B cell (primary cell): ENCODE data around the gene FOXO1. TPM values are rescaled to one million over a fixed set of nuclear protein-coding genes. Genes with fewer than 3 reads are reported as not detected.

Source experiments
- ATAC-seq: fragments of 200-7000 bp; cut with Tn5 transposase; one replicate; pipeline ENCODE4 v1.10.0; 2021; ENCODE audit warnings: low read depth, mild to moderate bottlenecking, moderate number of reproducible peaks, moderate library complexity
- CTCF ChIA-PET: fragments of 350-600 bp; sonication (Branson Sonifier 250); formaldehyde crosslinking; loops from one replicate; lab custom pipeline; 2021; ENCODE audit warnings: antibody characterized with exemption, inconsistent platforms; lab: Charles Lee
- POLR2A ChIA-PET: fragments of 350-600 bp; sonication (Branson Sonifier 250); formaldehyde crosslinking; loops from one replicate; lab custom pipeline; 2021; ENCODE audit warnings: antibody characterized with exemption; lab: Charles Lee
- DNase-seq: peaks from one replicate; pipeline ENCODE4 v3.0.0; 2013
- H2AFZ ChIP-seq: 2 replicates; pipeline ENCODE4 v1.6.1; 2012; ENCODE audit warnings: mild to moderate bottlenecking, low read depth, low read length; ENCODE audit not compliant: insufficient read depth, poor library complexity, severe bottlenecking
- H3K27ac ChIP-seq, 2 donors: 1 replicate in 1 of 2; 2 replicates in 1 of 2; pipeline ENCODE4 v1.5.1; 2012 to 2013; ENCODE audit warnings: low read length in 2 of 2, mild to moderate bottlenecking in 2 of 2, moderate library complexity in 1 of 2
- H3K27me3 ChIP-seq, 4 experiments: fragments of 200-600 bp in 1 of 4; sonication (generic) in 1 of 4; replicated peaks in 1 of 4; 1 replicate in 2 of 4; 2 replicates in 2 of 4; pipeline versions ENCODE4 v1.6.1 to v1.7.0; 2013 to 2016; ENCODE audit warnings: low read length in 3 of 4, mild to moderate bottlenecking in 2 of 4, mixed read lengths in 1 of 4, moderate library complexity in 1 of 4; ENCODE audit not compliant: insufficient read depth in 4 of 4, control insufficient read depth in 3 of 4; ENCODE audit errors: control extremely low read depth in 1 of 4
- H3K36me3 ChIP-seq, 2 experiments: replicated peaks in 1 of 2; 1 replicate in 1 of 2; 2 replicates in 1 of 2; pipeline versions ENCODE4 v1.6.1 to v1.7.1; 2013; ENCODE audit warnings: low read length in 1 of 2; ENCODE audit not compliant: insufficient read depth in 2 of 2, control insufficient read depth in 1 of 2; ENCODE audit errors: control extremely low read depth in 1 of 2, extremely low read depth in 1 of 2
- H3K4me1 ChIP-seq, 2 donors: fragments of 200-600 bp in 1 of 2; sonication (generic) in 1 of 2; 1 replicate in 1 of 2; 2 replicates in 1 of 2; pipeline versions ENCODE4 v1.5.1 to v1.6.1; 2013 to 2017; ENCODE audit warnings: low read length in 2 of 2; ENCODE audit not compliant: control insufficient read depth in 2 of 2, insufficient read depth in 2 of 2
- H3K4me2 ChIP-seq: replicated peaks from 2 replicates; pipeline ENCODE3; 2012; ENCODE audit warnings: mild to moderate bottlenecking, low read depth, low read length; ENCODE audit not compliant: poor library complexity, severe bottlenecking
- H3K4me3 ChIP-seq, 5 experiments: fragments of 200-600 bp in 1 of 5; sonication (generic) in 1 of 5; 1 replicate in 3 of 5; 2 replicates in 2 of 5; pipeline versions ENCODE4 v1.5.1 to v1.7.0; 2011 to 2016; ENCODE audit warnings: low read length in 4 of 5, mild to moderate bottlenecking in 4 of 5, low read depth in 2 of 5, control low read depth in 1 of 5, moderate library complexity in 1 of 5; ENCODE audit not compliant: insufficient read depth in 1 of 5; ENCODE audit errors: control extremely low read depth in 1 of 5, extremely low read depth in 1 of 5
- H3K79me2 ChIP-seq: fragments of 200-600 bp; sonication (generic); one replicate; pipeline ENCODE4 v1.6.0; 2016; ENCODE audit warnings: low read length; ENCODE audit not compliant: control insufficient read depth, insufficient read depth
- H3K9ac ChIP-seq: fragments of 200-600 bp; sonication (generic); 2 replicates; pipeline ENCODE4 v1.6.1; 2017; ENCODE audit warnings: mild to moderate bottlenecking, low read length, moderate library complexity
- H3K9me3 ChIP-seq, 3 donors: one replicate each; pipeline versions ENCODE4 v1.6.1 to v1.7.1; 2013; ENCODE audit warnings: low read length in 2 of 3; ENCODE audit not compliant: control insufficient read depth in 2 of 3, insufficient read depth in 1 of 3; ENCODE audit errors: control extremely low read depth in 1 of 3
- H4K20me1 ChIP-seq: 2 replicates; pipeline ENCODE4 v1.6.0; 2012; ENCODE audit warnings: mild to moderate bottlenecking, low read length; ENCODE audit not compliant: insufficient read depth, control insufficient read depth, poor library complexity, severe bottlenecking
- H3K27ac Mint-ChIP-seq: one replicate; pipeline ENCODE4 v1.8.0; 2021; ENCODE audit warnings: mixed read lengths
- H3K27me3 Mint-ChIP-seq: one replicate; pipeline ENCODE4 v1.8.0; 2021; ENCODE audit warnings: mixed read lengths
- H3K4me1 Mint-ChIP-seq: one replicate; pipeline ENCODE4 v1.8.0; 2021; ENCODE audit warnings: mixed read lengths
- H3K4me3 Mint-ChIP-seq: one replicate; pipeline ENCODE4 v1.8.0; 2021; ENCODE audit warnings: mixed read lengths
- H3K9me3 Mint-ChIP-seq: one replicate; pipeline ENCODE4 v1.8.0; 2022; ENCODE audit warnings: mixed read lengths; ENCODE audit not compliant: insufficient read depth
- CTCF ChIP-seq: fragments of 200-600 bp; IDR thresholded peaks from one replicate; pipeline ENCODE4 v1.8.0; 2022; ENCODE audit warnings: antibody characterized with exemption, mild to moderate bottlenecking
- EZH2 ChIP-seq: IDR thresholded peaks from 2 replicates; pipeline ENCODE4 v1.6.1; 2012; ENCODE audit warnings: borderline replicate concordance, low read depth, mild to moderate bottlenecking, moderate library complexity, low read length; ENCODE audit not compliant: insufficient read depth, poor library complexity, severe bottlenecking
- WGBS: methylation state at CpG from one replicate; pipeline ENCODE4 v1.1.5; 2013; ENCODE audit warnings: missing lambda C conversion rate; ENCODE audit not compliant: insufficient coverage; 5-methylcytosine and 5-hydroxymethylcytosine counted together
- intact Hi-C: fragments of 100-400 bp; cut with micrococcal nuclease; formaldehyde crosslinking; loops from one replicate; pipeline ENCODE4 v1.10.0; 2022
- polyA plus RNA-seq: library from polyadenylated mRNA; depleted of rRNA; stranded (reverse); fragments of >200 nt; gene quantifications from 2 replicates; pipeline ENCODE4 v1.2.3, GENCODE V29; 2012
- total RNA-seq, 2 donors: library from RNA; stranded (reverse); fragments of 120-200 nt in 1 of 2; gene quantifications; 1 replicate in 1 of 2; 2 replicates in 1 of 2; pipeline versions ENCODE4 v1.2.3 to v1.2.4, GENCODE V29; 2013 to 2022

Gene FOXO1
- total and polyA plus RNA-seq, 2 donors (not counting 1 experiment from before 2014, with no cell fraction given): 22.8 to 77.9 TPM

- Mint-ChIP-seq H3K27me3 (no peaks in the 10 kb centered on the region), H3K9me3 (no peaks in the 10 kb centered on the region), H3K4me3 (peak overlapping the region; percentile 47), H3K27ac (peak overlapping the region; percentile 62), H3K4me1 (peaks cover 85% of the 10 kb centered on the region)
- no peak overlapping the region for H2AFZ ChIP-seq
- H3K9me3 ChIP-seq: no peaks in the 10 kb centered on the region
- peaks cover 42% of the 10 kb centered on the region for H4K20me1 ChIP-seq
- peaks cover 74 to 86% of the 10 kb centered on the region in 2 donors for H3K4me1 ChIP-seq
- 43% methylated on average over 2 of the region's 5 CpGs for WGBS
- intact Hi-C loops: loop anchor here (2.0 kb wide), 1 partner anchor 14 kb away; no protein-coding TSS in a partner anchor
- H3K4me2 ChIP-seq: peak overlapping the region; percentile 43
- H3K27ac ChIP-seq: peak overlapping the region; percentile 2 to 85
- CTCF ChIA-PET: interaction anchor here (1.0 to 1.1 kb wide), 2 partner anchors 74 to 530 kb away, joined by 3 to 6 read pairs; no protein-coding TSS in a partner anchor
- H3K36me3 ChIP-seq: no peaks in the 10 kb centered on the region
- TF ChIP-seq CTCF: no peak
- no peak for TF ChIP-seq EZH2
- H3K79me2 ChIP-seq: peaks cover 100% of the 10 kb centered on the region
- no peak for ATAC-seq
- no peak overlapping the region for H3K4me3 ChIP-seq
- POLR2A ChIA-PET: interaction anchor here (0.6 to 1.1 kb wide), 3 partner anchors 9 to 423 kb away, joined by 3 read pairs; no protein-coding TSS in a partner anchor
- no peak overlapping the region for H3K9ac ChIP-seq
- no peak for DNase-seq
- H3K27me3 ChIP-seq: no peaks in the 10 kb centered on the region
These were observed 67.3 kb downstream of the FOXO1 start for GRCh38 chr13:40599124-40599523.

GRCh38 chr13:40598569-40598968 lies 67.9 kb downstream of the FOXO1 start:
- peak overlapping the region; percentile 62 for H3K27ac Mint-ChIP-seq
- Histone ChIP-seq H3K4me2 (peak overlapping the region; percentile 43), H3K36me3 (no peaks in the 10 kb centered on the region), H3K4me3 (no peak overlapping the region), H3K9ac (no peak overlapping the region), H3K27ac (peak overlapping the region in 1 of 2 donors; percentile 85), H3K79me2 (peaks cover 100% of the 10 kb centered on the region), H3K9me3 (no peaks in the 10 kb centered on the region), H3K27me3 (no peaks in the 10 kb centered on the region), H3K4me1 (peaks cover 79 to 89% of the 10 kb centered on the region in 2 donors), H2AFZ (no peak overlapping the region), H4K20me1 (peaks cover 42% of the 10 kb centered on the region)
- no peak for DNase-seq
- peak overlapping the region; percentile 57 for H3K4me3 Mint-ChIP-seq
- intact Hi-C loops: loop anchor here (2.0 kb wide), 1 partner anchor 14 kb away; no protein-coding TSS in a partner anchor
- no peaks in the 10 kb centered on the region for H3K9me3 Mint-ChIP-seq
- WGBS: no CpG with 5 or more reads among the region's 1 CpG
- CTCF ChIA-PET: interaction anchor here (1.0 to 1.1 kb wide), 2 partner anchors 75 to 529 kb away, joined by 3 to 6 read pairs; no protein-coding TSS in a partner anchor
- no peaks in the 10 kb centered on the region for H3K27me3 Mint-ChIP-seq
- TF ChIP-seq CTCF (no peak), EZH2 (no peak)
- peaks cover 87% of the 10 kb centered on the region for H3K4me1 Mint-ChIP-seq
- POLR2A ChIA-PET: interaction anchor here (0.6 to 1.1 kb wide), 3 partner anchors 9 to 422 kb away, joined by 3 read pairs; no protein-coding TSS in a partner anchor
- ATAC-seq: no peak
